ENCODE measurements around the gene CACNA1C.

GRCh38 chr12:2290091-2290490, 237.3 kb downstream of the CACNA1C start:
- TF ChIP-seq CTCF (IDR thresholded peaks at IDR 0.05) (no peak), POLR2A (IDR thresholded peaks at IDR 0.05) (no peak), POLR2AphosphoS5 (IDR thresholded peaks at IDR 0.05) (no peak), EP300 (IDR thresholded peaks at IDR 0.05) (no peak)

All from upper lobe of left lung (tissue), 4 donors.